HL-60 (cell line): Measurements from ENCODE around the gene HTATIP2.

Source experiments
- DNase-seq, 2 experiments: peaks; one replicate each; pipeline ENCODE4 v3.0.0-alpha.2; 2010 to 2020; ENCODE audit warnings: low read depth in 1 of 2, low spot score in 1 of 2
- H3K27ac ChIP-seq: fragments of 250-450 bp; sonication (Bioruptor Pico); replicated peaks from 2 replicates; pipeline ENCODE4 v1.5.1; 2020; ENCODE audit warnings: mild to moderate bottlenecking, moderate library complexity
- H3K27me3 ChIP-seq: fragments of 250-450 bp; sonication (Bioruptor Pico); 2 replicates; pipeline ENCODE4 v1.5.1; 2021; ENCODE audit warnings: mild to moderate bottlenecking, moderate library complexity; ENCODE audit not compliant: insufficient read depth, poor library complexity, severe bottlenecking
- H3K4me3 ChIP-seq: replicated peaks from 2 replicates; pipeline ENCODE4 v1.5.1; 2011; ENCODE audit warnings: mild to moderate bottlenecking, control low read depth, low read length; ENCODE audit not compliant: insufficient read depth
- GABPA ChIP-seq: IDR thresholded peaks from 2 replicates; pipeline ENCODE4 v1.6.1; 2012; ENCODE audit warnings: low read depth
- POLR2AphosphoS5 ChIP-seq: IDR thresholded peaks from 2 replicates; pipeline ENCODE4 v1.6.1; 2012; ENCODE audit warnings: low read depth
- SPI1 ChIP-seq: IDR thresholded peaks from 2 replicates; pipeline ENCODE4 v1.6.1; 2012; ENCODE audit warnings: low read depth, mild to moderate bottlenecking, borderline replicate concordance
- TF ChIP-seq, protein P1 (sequence below): IDR thresholded peaks from one replicate; pipeline ENCODE4 v1.5.1; 2011; ENCODE audit warnings: low read length, control low read depth, inconsistent platforms; ENCODE audit not compliant: insufficient read depth
- TF ChIP-seq, protein P2 (sequence below): IDR thresholded peaks from 2 replicates; pipeline ENCODE4 v1.6.1; 2012; ENCODE audit warnings: low read depth; ENCODE audit not compliant: insufficient replicate concordance

HTATIP2 gene

DNA sequence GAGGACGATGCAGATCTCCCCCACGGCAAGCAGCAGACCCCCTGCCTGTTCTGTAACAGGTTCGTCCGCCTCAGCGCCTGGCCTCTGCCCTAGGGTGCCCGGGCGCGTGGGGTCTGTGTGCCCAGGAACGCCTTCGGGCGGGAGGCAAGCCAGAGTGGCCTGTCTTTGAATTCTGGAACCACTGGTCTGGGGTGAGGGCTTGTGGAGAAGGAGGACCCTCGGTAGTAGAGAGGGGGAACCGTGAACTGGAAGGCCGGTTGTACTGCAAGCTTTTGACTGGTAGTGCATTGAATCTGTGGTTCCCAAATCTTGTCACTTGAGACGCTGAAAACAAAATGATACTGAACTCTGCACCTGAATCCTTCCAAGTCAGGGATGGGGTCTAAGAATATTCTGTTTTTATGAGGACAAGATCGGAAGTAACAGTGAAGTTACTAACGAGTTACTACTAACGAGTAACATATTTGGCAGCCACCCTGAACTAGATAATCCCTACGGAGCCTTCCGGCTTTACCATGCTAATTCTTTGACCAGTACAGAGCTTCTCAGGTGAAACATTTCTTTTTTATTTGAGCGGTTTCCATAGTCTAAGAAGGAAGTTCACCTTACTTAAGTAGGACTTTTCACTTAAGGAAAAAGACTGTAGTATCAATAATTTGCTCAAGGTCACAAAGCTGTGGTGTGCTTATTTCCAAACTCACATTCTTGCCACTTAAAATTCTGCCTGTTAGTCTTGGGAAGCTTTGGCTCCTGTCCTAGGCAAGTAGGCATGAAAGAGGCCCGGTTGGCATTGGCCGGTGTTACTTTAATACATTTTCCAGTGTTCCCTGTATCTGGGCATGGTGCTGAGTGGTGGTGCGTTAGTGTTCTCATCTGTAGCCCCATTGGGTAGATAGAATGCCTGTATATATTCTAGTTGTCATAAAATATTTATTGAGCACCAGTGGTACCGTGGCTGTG is 24.9 kb downstream of the HTATIP2 start:
- Histone ChIP-seq H3K27me3 (no peaks in the 10 kb centered on the region), H3K27ac (peak overlapping the region; percentile 94), H3K4me3 (peak overlapping the region; percentile 84)
- peak in 1 of 2 experiments; percentile 16 for DNase-seq
- no peak for TF ChIP-seq GABPA

DNA sequence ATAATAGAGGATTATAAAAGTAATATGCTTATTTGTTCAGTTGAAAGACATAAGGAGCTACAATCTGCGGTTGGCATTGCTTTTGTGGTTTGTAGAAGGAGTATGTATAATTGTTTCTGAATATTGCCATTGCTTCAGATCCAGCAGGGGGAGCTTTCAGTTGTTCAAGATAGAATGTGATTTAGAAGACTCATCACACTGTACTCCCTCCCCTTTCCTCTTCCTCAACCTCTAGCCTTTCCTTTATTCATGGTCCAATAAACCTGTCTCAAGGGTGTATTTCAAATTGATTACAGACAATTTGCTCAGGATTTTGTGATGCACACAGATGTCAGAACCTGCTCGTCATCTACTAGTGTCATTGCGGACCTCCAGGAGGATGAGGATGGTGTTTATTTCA is 33.8 kb downstream of the HTATIP2 start:
- peak; percentile 30 to 34 for DNase-seq
- TF ChIP-seq SPI1 (no peak), POLR2AphosphoS5 (no peak), GABPA (no peak)
- TF ChIP-seq, protein P1, sequence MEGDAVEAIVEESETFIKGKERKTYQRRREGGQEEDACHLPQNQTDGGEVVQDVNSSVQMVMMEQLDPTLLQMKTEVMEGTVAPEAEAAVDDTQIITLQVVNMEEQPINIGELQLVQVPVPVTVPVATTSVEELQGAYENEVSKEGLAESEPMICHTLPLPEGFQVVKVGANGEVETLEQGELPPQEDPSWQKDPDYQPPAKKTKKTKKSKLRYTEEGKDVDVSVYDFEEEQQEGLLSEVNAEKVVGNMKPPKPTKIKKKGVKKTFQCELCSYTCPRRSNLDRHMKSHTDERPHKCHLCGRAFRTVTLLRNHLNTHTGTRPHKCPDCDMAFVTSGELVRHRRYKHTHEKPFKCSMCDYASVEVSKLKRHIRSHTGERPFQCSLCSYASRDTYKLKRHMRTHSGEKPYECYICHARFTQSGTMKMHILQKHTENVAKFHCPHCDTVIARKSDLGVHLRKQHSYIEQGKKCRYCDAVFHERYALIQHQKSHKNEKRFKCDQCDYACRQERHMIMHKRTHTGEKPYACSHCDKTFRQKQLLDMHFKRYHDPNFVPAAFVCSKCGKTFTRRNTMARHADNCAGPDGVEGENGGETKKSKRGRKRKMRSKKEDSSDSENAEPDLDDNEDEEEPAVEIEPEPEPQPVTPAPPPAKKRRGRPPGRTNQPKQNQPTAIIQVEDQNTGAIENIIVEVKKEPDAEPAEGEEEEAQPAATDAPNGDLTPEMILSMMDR: peak; percentile 40
- H3K27me3 ChIP-seq: no peaks in the 10 kb centered on the region
- H3K4me3 ChIP-seq: no peak overlapping the region
- no peak overlapping the region for H3K27ac ChIP-seq

DNA sequence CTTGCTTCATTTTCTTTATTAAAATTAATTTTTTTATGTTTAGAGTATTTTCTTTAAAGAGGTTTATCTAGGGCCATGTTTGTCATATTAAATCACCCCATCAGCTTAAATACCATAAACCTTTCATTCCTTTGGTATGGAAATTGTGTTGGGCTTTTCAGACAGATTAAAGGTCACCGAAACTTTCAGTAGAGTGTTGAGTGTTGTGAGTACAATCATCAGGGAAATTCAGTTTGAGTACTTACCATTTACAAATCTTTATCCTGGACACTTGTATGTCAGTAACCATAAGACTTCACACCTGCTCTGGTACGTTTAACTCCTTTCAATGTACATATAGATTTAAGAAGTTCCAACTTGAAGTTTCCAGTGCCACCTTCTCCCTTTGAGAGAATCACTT is 36.0 kb downstream of the HTATIP2 start:
- H3K4me3 ChIP-seq: no peak overlapping the region
- no peak for DNase-seq
- H3K27ac ChIP-seq: no peak overlapping the region
- H3K27me3 ChIP-seq: no peaks in the 10 kb centered on the region
- TF ChIP-seq, protein P1: no peak
- TF ChIP-seq POLR2AphosphoS5 (no peak), SPI1 (no peak), GABPA (no peak)
- TF ChIP-seq, protein P2, sequence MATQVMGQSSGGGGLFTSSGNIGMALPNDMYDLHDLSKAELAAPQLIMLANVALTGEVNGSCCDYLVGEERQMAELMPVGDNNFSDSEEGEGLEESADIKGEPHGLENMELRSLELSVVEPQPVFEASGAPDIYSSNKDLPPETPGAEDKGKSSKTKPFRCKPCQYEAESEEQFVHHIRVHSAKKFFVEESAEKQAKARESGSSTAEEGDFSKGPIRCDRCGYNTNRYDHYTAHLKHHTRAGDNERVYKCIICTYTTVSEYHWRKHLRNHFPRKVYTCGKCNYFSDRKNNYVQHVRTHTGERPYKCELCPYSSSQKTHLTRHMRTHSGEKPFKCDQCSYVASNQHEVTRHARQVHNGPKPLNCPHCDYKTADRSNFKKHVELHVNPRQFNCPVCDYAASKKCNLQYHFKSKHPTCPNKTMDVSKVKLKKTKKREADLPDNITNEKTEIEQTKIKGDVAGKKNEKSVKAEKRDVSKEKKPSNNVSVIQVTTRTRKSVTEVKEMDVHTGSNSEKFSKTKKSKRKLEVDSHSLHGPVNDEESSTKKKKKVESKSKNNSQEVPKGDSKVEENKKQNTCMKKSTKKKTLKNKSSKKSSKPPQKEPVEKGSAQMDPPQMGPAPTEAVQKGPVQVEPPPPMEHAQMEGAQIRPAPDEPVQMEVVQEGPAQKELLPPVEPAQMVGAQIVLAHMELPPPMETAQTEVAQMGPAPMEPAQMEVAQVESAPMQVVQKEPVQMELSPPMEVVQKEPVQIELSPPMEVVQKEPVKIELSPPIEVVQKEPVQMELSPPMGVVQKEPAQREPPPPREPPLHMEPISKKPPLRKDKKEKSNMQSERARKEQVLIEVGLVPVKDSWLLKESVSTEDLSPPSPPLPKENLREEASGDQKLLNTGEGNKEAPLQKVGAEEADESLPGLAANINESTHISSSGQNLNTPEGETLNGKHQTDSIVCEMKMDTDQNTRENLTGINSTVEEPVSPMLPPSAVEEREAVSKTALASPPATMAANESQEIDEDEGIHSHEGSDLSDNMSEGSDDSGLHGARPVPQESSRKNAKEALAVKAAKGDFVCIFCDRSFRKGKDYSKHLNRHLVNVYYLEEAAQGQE: no peak

DNA sequence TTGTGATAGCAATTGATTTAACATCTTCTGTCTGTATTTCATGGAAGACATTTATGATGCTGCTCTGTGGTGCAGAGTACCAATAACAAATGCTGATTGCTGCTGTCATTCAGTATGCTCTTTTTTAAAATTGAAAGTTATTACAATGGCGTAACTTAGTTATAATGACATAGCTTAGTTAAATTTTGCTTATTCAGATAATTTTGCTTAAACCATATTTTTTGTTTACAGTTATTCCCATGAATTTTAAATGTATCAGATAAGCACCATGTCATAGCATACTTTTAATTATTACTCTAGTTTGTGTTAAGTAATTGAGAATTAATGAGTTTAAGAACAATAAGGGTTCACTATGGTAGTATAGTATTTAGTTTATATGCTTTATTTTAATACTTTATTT is 39.5 kb downstream of the HTATIP2 start:
- TF ChIP-seq POLR2AphosphoS5: no peak
- no peak for TF ChIP-seq SPI1
- no peak for TF ChIP-seq GABPA
- DNase-seq: no peak
- H3K27me3 ChIP-seq: no peaks in the 10 kb centered on the region
- H3K27ac ChIP-seq: no peak overlapping the region
- H3K4me3 ChIP-seq: no peak overlapping the region

DNA sequence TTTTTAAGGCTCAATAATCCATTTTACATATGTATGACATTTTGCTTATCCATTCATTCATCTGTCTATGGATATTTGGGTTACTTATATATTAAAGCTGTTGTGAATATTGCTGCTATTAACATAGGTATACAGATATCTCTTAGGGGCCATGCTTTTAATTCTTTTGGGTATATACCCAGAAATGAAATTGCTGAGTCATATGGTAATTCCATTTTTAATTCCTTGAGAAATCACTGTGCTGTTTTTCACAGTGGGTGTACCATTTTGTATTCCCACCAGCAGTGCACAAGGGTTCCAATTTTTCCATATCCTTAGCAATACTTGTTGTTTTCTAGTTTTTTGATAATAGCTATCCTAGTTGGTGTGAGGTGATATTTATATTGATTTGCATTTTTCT is 43.0 kb downstream of the HTATIP2 start:
- TF ChIP-seq, protein P1: no peak
- no peak for TF ChIP-seq SPI1
- TF ChIP-seq GABPA: no peak
- TF ChIP-seq POLR2AphosphoS5: no peak
- TF ChIP-seq, protein P2: no peak

More for the DNA sequence above, 43.0 kb downstream of the HTATIP2 start:
- Histone ChIP-seq H3K27me3 (no peaks in the 10 kb centered on the region), H3K27ac (no peak overlapping the region), H3K4me3 (no peak overlapping the region)
- no peak for DNase-seq
